ENCODE results near the gene MAPK6.

Gene MAPK6

DNA sequence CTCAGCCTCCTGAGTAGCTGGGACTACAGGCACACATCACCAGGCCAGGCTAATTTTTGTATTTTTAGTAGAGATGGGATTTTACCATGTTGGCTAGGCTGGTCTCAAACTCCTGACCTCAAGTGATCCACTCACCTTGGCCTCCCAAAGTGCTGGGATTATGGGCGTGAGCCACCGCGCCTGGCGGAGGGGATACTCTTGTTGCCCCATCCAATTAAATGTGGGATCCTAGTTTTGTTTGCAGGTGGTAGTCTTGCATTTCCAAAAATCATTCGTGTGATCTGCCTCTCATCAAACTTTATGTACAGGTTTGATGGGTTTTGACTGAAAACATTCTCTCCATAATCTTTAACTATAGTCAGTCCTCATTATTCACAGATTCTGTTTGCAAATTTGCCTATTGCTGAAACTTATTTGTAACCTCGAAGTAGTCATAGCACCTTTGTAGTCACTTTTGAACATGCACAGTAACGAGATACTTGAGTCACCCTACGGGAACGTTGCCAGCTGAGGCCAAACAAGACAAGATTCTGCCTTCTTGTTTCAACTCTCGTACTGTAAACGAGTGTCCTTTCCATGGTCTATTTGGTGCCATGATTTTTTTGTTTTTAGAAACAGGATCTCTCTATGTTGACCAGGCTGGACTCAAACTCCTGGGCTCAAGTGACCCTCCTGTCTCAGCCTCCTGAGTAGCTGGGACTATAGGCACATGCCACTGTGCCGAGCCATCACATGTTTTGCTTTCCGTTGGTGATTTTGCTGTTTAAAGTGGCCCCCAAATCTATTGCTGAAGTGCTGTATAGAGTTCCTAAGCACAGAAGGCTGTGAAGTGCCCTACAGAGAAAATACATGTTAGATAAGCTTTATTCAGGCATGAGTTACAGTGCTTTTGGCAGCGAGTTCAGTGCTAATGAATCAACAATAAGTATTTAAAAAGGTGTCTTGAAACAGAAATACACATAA is 8.1 kb upstream of the MAPK6 start:
- no peak for DNase-seq (ENCODE audit: low read depth)

DNA sequence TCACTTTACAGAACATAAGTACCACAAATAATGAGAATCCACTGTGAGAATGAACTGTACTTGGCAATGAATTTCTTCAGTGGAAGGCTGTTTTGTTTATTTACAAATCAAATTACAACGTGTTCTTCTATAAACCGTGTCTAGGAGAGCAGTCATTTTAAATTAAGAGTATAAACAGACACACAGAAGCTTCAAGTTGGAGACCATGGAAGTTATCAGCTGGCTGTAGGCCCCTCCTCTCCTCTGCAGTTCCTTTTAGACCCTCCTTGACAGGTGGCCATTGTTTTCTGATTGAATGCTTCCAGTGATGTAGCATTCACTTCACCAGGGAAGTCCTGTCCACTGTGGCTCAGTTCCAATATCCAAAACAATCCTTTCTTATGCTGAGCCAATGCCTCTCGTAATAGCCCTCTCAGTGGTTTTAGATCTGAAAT is 7.3 kb upstream of the MAPK6 start:
- no peak for DNase-seq (ENCODE audit: low read depth)

DNA sequence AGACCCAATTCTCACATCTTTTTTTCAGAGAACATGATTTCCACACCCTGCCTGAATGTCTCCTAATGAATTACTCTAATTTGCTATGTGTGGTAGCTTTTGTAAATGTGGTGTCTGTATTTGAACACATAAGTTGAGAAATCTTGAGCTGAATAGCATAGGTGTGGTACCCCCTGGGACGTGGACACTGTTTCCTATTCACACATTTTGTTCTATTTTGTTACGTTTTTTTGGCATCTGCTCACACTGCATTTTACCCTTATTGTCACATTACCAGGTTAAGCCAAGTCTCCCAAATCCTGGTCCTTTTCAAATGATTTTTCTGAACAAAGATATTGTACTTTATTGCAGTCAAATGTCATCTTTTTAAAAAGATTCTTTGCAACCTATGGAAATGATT is 6.8 kb upstream of the MAPK6 start:
- DNase-seq (ENCODE audit: low read depth), result no peak

DNA sequence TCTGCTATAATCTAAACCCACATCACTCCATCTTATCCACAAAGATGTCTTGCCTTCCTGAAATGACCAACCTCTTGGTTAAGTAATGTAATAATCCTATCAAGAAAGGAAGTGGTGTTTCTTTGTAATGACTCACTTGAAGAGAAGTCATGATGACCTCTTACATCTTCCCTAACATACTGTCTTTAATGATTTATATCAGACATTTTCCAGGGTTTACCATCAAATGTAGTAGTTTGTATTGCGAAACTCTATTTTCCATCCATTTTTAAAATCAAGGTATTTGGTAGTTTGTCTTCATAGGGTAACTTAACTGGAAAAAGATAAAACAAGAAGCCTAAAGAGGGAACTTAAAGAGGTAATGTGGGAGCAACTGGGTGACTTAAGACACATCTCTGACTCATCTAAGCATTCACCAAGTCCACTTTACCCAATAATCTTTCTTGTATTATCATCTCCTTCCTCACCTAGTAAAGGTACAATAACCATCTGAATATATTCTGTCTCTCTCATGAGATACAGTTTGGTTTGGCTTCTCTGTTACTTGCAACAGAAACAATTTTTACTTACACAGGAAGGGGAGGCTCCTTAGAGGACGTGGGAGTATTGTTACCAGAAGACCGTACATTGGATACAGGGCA is 5.7 kb upstream of the MAPK6 start:
- DNase-seq (ENCODE audit: low read depth), result no peak

DNA sequence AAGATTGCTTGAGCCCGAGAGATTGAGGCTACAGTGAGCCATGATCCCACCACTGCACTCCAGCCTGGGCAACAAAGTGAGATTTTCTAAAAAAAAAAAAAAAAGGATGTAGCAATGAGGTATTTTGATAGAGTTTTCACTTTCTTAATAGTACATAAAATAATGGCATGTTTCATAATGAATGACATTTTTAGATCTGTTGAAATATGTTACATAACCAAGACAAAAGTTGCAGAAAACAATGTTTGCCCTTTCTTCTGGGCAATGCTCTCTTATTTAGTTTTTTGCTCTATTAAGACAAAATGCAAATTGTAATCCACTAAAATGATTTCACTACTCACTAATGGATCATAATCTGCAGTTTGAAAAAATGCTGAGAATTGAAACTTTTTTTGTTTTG is 4.4 kb upstream of the MAPK6 start:
- no peak for DNase-seq (ENCODE audit: low read depth)

DNA sequence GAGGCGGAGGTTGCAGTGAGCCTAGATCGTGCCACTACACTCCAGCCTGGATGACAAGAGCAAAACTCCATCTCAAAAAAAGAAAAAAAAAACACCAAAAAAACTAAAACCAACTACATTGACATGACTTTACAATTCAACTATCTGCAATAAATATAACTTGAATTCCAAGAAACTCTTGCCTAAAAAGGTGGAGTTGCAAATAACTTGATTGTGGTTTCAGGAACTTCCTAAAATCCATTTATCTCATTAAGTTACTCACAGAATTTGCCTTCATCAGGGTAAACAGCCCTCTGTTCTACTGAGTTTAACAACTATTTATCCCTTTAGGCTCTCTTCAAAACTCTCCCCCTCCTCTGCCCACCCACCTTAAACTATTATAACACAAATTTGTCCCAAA is 2.7 kb upstream of the MAPK6 start:
- DNase-seq (ENCODE audit: low read depth), result no peak

DNA sequence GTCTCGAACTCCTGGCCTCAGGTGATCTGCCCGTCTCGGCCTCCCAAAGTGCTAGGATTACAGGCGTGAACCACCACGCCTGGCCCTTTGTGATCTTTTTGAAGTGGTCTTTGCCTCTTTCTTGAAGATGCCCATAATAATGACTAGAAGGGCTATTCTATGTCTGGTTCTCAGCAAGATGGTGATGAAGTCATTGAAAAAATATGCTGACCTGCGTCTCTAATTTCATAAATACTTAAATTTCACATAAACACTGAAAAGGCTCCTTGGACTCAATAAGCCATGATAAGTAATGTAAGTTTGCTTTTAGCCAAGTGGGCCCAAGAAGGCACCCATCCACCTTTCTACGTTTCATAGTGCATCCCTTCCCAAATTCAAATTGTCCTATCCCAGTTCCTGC is 775 bp upstream of the MAPK6 start:
- DNase-seq (ENCODE audit: low read depth), result no peak

DNA sequence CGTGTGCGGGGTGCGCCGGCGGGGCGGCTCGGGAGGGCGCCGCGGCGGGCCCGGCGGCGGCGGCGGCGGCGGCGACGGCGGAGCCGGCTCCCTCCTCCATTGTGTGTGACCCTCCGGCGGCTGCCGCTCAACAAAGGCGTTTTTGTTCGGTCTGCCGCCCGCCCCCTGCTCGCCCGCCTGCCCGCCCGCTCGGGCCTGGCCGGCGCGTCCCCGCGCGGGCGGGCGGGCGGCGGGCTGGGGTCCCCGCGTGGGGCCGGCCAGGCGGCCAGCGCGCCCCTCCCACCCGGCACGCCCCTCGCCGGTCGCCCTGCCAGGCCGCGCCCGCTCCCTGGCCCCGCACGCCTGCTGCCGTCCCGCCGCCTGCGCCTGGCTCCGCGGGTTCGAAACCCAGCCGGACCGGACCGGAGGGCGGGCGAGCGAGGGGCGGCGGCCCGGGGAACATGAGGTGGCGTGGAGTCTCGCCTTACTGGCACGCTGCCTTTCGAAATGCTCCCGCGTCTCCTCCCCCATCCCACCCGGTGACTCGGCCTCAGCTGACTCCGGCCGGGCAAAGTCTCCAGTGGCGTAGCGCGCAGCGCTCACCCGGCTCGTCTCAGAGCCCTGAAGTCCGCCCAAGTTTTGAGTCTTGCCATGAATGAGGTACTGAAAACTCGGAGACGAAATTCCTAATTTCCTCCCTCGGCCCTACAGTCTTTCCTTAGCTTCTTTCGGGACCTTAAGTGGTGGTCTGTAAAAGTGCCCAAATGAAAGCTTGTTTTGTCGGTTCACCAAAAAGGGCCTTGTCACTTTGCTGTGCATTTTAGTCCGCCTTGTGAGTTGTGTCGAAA is 588 bp downstream of the MAPK6 start:
- peak; percentile 25 for DNase-seq (ENCODE audit: low read depth)

DNA sequence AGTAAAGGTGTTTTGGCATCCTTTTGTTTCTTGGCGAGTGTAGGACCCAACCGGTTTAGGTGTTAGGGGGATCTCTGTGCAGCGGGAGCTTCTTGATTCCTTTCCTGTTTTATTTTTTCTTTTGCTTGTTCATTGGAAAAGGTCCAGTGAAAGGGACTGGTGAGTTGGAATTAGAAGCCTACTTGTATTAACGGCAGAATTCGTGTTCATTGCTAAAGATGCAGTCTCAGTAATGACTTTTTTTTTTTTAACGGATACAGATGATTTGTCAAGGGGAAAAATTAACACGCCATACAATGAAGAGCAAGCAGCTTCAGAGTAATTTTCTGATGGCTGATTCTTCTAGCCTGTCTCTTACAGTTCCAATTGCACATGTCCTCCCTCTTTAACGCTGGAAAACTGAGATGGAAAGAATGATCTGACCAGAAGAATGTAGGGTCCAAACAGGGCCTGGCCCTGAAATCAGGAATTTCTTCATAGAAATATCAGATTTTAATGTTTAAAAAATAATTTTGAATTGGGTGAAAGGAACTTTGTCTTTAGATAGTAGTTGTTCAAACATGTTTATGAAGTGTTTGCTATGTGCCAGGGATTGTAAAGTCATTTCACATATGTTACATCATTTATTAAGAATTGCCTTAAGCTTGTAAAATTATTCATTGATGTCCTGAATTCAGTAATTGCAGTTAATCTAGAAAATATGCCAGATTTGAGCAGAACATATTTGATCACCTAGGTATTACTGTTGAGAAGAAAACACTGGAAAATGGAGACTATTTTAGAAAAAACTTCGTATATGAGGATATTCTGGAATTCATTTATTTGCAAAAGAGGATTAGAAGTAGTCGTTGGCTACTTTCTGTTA is 1.4 kb downstream of the MAPK6 start:
- DNase-seq (ENCODE audit: low read depth), result no peak

DNA sequence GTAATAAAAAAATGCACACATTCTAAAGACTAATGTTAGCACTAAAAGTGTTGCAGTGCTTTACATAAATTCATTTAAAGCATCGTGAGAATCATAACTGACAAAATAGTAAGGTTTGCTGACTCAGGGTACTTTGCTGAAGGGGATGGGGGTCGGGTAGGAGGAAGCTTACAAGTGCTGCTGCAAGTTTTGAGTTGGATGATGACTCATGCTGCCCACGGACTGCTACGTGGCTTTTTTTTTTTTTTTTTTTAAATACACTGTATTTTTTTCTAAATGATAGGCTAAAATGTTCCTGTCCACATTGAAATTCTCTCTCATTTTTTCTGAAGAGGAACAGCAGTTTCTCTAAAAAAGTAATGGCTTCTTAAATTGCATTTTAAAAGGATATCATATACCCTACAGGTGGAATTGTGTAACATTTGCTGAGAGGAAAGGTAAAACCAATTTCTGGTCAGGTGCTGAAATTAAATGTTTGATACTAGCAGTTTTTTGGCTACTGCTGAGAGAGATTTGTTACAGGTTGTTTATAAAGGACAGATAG is 2.2 kb downstream of the MAPK6 start:
- DNase-seq (ENCODE audit: low read depth), result peak; percentile 42

DNA sequence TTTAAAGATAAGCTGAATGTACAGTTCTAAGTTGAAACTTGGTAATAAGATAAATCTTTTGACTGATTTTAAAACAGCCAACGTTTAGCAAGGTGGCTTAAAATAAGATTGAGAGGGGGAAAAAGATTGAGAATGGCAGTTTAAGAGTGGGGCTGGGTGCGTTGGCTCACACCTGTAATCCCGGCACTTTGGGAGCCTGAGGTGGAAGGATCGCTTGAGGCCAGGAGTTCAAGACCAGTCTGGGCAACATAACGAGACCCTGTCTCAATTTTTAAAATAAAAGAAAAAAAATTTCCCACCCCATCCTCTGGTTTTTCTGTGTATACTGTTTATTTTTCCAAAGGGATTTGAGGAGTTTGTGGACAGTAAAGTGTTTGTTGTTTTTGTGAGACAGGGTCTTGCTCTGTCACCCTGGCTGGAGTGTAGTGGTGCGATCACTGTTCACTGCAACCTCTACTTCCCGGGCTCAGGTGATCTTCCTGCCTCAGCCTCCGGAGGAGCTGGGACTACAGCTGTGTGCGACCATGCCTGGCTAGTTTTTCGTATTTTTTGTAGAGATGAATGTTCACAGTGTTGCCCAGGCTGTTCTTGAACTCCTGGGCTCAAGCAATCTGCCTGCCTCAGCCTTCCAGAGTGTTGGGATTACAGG is 3.0 kb downstream of the MAPK6 start:
- no peak for DNase-seq (ENCODE audit: low read depth)

DNA sequence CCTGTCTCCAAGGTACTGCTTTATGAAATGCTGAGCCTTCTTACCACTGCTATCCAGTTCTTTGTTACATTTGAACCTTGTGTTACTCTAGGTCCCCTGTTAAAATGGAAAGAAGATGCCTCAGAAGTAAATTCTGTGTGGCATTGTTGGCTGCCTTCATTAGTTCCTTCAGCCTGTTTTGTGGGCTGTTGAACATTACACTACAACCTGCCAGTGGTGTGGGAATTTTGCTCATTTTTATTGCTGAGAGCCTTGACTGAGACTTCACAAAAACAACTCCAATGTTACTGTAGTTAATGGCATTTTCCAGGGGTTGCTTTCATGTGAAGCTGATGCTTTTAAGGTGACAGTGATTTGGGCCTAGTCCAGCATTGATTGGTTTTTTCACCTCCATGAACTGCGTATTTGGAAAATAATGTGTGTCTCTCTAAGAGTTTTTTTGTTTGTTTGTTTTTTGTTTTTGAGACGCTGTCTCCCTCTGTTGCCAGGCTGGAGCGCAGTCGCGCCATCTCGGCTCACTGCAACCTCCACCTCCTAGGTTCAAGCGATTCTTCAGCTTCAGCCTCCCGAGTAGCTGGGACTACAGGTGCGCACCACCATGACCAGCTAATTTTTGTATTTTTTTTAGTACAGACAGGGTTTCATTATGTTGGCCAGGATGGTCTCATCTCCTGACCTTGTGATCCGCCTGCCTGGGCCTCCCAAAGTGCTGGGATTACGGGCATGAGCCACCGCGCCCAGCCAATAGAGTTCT is 4.3 kb downstream of the MAPK6 start:
- no peak for DNase-seq (ENCODE audit: low read depth)

DNA sequence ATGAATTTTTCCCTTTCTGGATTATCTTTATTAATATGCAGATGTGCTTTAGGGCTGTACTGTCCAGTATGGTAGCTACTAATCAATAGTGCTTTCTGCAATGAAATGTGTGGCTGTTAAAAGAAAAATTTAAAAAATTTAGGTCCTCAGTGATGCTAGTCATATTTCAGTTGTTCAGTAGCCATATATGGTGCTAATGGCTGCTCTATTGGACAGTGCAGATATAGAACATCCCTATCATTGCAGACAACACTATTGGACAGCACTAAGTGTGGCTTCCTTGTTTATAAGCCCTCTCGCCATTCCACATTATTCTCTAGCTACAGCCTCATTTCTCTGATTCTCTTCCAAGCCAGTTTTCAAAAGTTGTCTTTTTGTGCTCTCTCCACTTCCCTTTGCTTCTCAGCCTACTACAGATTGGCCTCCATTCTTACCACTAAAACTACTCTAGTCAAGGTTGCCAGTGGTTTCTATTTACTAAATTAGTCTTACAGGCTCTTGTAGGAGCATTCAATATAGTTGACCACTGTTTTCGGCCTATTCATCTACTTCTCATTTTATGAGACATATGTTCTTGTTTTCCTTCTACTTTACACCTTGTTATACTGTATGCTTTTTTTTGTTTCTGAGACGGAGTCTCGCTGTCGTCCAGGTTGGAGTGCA is 9.5 kb downstream of the MAPK6 start:
- no peak for DNase-seq (ENCODE audit: low read depth)

DNA sequence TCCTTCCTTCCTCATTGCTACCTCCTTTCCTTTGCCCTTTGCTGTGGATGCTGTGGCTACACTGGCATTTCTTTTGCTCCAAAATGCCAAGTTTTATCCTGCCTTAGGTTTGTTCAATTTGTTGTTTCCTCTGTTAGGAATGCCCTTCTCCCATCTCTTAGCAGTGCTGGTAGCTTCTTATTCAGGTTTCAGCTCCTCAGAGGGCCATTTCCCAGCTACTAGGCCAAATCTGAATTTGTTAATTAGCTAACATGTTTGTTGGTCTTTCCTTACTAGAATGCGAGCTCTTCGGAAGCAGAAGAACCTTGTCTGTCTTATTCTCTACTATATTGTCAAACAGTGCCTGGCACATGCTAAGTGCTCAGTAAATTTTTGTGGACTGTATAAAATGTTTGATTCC is 11.0 kb downstream of the MAPK6 start:
- DNase-seq (ENCODE audit: low read depth), result no peak

DNA sequence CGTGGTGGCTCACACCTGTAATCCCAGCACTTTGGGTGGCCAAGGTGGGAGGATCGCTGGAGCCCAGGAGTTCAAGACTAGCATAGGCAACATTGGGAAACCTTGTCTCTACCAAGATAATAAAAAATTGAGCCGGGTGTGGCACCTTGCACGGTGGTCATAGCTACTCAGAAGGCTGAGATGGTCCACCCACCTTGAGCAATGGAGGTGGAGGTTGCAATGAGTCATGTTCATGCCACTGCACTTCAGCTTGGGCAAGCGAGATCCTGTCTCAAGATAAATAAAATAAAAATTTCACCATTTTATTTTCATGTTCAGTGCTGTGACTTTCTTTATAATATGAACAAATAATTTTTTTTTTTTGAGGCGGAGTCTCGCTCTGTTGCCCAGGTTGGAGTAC is 12.5 kb downstream of the MAPK6 start:
- DNase-seq (ENCODE audit: low read depth), result no peak

DNA sequence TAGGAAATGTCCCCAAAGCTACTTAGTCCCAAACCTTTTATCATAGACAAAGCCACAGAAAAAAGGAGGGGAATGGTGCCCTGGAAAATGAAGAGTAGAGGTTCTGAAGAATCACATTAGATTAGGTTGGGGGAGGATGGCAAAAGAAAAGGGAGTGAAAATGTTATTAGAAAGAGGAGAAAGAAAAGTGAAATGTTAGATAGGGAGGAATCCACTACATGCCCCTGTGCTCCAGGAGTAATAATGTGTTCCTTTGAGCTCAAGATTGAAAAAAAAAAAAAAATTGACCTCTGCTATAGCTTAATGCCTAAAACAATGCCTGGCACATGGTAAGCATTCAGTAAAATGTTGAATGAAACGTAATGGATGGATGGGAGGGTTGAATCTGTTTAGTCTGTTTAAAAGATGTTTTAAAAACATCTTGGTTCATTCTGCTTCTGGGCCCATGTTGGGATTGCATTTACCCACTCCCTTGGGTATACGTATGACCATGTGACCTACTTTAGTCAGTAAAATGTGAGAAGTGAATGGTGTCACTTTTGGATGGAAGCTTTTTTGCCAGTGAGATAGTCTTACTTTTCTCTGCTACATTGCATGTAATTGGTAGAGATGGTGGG is 19.0 kb downstream of the MAPK6 start:
- no peak for DNase-seq (ENCODE audit: low read depth)

DNA sequence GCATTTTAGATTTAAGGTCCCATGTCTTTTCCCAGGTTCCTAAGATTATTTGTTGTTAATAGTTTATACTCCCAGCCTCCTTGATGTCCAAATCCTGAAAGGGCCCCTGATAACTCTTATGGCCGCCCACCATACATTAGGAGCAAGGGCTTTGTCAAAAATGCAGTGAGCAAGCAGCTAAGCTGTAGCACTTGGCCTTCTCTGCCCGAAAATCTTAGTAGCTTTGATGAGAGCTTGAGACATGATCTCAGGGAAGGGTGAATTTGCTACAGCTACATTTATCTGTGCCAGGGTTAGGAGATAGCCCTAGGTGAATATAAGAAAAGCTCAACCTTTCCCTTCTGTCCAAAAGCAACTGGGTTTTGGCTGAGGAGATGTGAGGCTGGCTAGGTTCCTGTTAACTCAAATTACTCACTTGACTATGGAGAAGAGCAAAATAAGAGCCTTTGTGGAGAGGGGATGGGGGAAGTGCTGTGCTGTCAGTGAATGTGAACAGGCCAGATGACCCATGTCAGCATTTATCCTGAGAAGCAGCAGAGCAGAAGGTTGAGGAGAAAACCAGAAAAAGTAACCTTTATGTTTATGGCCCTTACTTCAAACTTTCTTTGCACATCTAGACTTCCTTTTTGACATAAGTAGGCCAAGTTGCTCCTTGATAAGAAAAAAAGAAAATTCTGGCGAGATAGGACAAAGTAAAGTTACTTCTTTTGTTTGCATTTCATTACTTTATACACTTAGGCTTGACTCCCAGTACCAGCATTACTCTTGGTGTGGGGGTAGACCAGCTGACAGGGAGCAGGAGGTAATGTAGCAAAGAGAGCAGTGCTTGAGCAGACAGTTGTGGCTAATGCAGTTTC is 21.1 kb downstream of the MAPK6 start:
- DNase-seq (ENCODE audit: low read depth), result no peak
